Gastrocnemius medialis (tissue), 4 donors: Measurements from ENCODE around the gene LIPA.

Experiments
- POLR2A ChIP-seq, 2 donors: fragments of 450-650 bp; IDR thresholded peaks; one replicate each; pipeline ENCODE4 v1.6.1; 2017; ENCODE audit warnings: antibody characterized with exemption in 2 of 2, mild to moderate bottlenecking in 2 of 2, moderate library complexity in 2 of 2
- TF ChIP-seq, protein P1 (sequence below), 5 experiments: fragments of 450-650 bp in 3 of 5; fragments of 200-600 bp in 2 of 5; sonication (generic) in 2 of 5; IDR thresholded peaks in 4 of 5; conservative IDR thresholded peaks in 1 of 5; 1 replicate in 4 of 5; 2 replicates in 1 of 5; pipeline ENCODE4 v1.5.1; 2016 to 2019; ENCODE audit warnings: antibody characterized with exemption in 5 of 5, mild to moderate bottlenecking in 3 of 5, moderate library complexity in 3 of 5

DNA sequence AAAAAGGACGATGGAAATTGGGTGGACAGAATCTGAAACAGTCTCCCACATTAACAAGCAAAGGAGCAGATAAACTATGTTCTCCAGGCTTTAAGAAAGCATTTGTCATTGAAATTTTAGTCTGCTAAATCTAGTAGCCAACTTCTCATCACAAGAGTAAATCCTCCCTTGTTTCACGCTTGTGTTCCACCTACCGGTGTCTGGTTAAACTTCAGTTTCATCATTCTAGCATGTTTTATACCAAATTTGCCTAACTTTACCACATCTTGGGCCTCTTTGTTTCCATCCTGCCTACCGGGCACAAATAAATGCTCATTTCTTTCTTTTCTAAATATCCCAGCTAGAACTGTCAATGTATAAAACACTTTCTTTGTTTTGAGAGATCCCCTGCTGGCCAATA is 5.8 kb downstream of the LIPA start:
- TF ChIP-seq, protein P1, sequence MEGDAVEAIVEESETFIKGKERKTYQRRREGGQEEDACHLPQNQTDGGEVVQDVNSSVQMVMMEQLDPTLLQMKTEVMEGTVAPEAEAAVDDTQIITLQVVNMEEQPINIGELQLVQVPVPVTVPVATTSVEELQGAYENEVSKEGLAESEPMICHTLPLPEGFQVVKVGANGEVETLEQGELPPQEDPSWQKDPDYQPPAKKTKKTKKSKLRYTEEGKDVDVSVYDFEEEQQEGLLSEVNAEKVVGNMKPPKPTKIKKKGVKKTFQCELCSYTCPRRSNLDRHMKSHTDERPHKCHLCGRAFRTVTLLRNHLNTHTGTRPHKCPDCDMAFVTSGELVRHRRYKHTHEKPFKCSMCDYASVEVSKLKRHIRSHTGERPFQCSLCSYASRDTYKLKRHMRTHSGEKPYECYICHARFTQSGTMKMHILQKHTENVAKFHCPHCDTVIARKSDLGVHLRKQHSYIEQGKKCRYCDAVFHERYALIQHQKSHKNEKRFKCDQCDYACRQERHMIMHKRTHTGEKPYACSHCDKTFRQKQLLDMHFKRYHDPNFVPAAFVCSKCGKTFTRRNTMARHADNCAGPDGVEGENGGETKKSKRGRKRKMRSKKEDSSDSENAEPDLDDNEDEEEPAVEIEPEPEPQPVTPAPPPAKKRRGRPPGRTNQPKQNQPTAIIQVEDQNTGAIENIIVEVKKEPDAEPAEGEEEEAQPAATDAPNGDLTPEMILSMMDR (IDR thresholded peaks at IDR 0.05 in 4 of 5, conservative IDR thresholded peaks at IDR 0.05 in 1 of 5), result no peak
- no peak for TF ChIP-seq POLR2A (IDR thresholded peaks at IDR 0.05)
